Right ventricle myocardium superior (tissue), 1 donor: ENCODE measurements around the gene HYAL3. TPM values are rescaled to one million over a fixed set of nuclear protein-coding genes. Genes with fewer than 3 reads are reported as not detected.
"Not testable (repeated sequence)": the region's sequence is repeated elsewhere in the genome, so short reads cannot be mapped to it uniquely, and the experiment has no call there.

Source experiments
- ATAC-seq: fragments of 200-7000 bp; cut with Tn5 transposase; one replicate; pipeline ENCODE4 v1.9.1; 2020; ENCODE audit warnings: mild to moderate bottlenecking; ENCODE audit not compliant: poor library complexity
- DNase-seq: peaks from one replicate; pipeline ENCODE4 v3.0.0-alpha.2; 2020
- intact Hi-C: fragments of 100-400 bp; cut with DNase I; formaldehyde crosslinking; loops from one replicate; pipeline ENCODE4 v1.11.2; 2022
- total RNA-seq: library from RNA; stranded (reverse); fragmentation: NEBNext Ultra II Directional; extraction: Animal tissue kit (Norgen Biotek cat#: 25700); gene quantifications from one replicate; pipeline ENCODE4 v1.2.1, GENCODE V29; 2021
- donor health status: DM: no; HTN: yes; CAD: no; lungs with severe emphysema.

The HYAL3 gene
- total RNA-seq, 1 donor from 2014 or later = 1.2 TPM

GRCh38 chr3:50278123-50278879, 20.9 kb downstream of the HYAL3 start:
- DNase-seq (no peak), ATAC-seq (no peak)
- intact Hi-C loops = no loop called here

DNA sequence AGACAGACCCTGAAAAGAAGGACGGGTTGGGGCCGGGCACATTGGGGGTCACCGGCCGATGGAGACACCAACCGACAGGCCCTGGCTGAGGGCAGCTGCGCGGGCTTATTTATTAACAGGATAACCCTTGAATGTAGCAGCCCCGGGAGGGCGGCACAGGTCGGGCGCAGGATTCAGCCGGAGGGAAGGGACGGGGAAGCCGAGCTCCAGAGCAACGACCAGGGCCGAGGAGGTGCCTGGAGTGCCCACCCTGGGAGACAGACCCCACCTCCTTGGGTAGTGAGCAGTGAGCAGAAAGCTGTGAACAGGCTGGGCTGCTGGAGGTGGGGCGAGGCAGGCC, 22.5 kb downstream of the HYAL3 start:
- intact Hi-C loops = no loop called here
- no peak for DNase-seq
- ATAC-seq = no peak

- DNase-seq = no peak
- intact Hi-C loops = no loop called here
- ATAC-seq = no peak
Observed at GRCh38 chr3:50275996-50276761, 23.0 kb downstream of the HYAL3 start.

DNA sequence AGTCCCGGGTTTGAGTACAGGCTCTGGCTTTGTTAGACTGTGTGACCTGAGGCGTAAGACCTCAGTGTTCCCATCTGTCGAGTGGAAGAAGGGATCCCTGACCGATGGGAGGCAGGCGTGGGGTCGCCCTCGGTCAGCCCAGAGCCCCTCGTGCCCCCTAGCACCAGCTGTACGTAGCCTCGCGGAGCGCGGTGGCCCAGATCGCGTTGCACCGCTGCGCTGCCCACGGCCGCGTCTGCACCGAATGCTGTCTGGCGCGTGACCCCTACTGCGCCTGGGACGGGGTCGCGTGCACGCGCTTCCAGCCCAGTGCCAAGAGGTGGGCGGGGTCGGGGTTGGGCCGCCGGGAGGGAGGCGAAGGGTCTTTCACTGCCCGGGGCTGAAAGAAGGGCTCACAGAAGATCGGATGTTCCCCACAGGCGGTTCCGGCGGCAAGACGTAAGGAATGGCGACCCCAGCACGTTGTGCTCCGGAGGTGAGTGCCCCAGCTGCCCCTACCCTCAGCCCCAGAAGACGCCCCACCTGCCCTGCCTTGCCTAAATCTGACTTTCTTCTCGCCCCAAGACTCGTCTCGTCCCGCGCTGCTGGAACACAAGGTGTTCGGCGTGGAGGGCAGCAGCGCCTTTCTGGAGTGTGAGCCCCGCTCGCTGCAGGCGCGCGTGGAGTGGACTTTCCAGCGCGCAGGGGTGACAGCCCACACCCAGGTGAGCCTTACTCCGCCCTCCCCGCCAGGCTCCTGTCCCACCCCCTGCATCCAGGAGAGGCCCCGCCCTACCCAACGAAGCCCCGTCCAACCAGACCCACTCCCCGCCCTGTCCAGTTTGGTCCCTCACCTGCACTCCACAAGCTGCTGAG, 23.8 kb downstream of the HYAL3 start:
- intact Hi-C loops = no loop called here
- ATAC-seq = no peak
- DNase-seq = no peak

DNA sequence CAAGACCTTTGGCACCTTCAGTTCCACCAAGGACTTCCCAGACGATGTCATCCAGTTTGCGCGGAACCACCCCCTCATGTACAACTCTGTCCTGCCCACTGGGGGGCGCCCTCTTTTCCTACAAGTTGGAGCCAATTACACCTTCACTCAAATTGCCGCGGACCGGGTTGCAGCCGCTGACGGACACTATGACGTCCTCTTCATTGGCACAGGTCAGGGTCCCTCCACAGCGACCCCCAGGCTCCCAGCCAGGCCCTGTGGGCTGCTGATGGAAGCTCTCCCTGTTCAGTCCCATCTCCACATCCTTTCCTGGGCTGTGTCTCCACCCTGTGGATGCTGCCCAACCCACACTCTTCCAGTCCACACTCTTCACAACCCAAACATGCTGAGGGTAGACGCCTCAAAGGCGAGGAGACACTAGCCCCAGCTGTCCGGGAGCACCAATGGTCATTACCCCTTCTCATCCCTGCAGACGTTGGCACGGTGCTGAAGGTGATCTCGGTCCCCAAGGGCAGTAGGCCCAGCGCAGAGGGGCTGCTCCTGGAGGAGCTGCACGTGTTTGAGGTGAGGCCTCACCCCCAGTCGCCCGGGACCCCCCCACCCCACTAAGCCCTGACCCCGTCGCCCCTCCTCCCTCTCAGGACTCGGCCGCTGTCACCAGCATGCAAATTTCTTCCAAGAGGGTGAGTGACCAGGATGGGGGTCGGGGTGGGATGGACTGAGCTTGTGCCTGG, 24.7 kb downstream of the HYAL3 start:
- DNase-seq (peak; percentile 79), ATAC-seq (peak; percentile 29)
- intact Hi-C loops = loop anchor here (5.0 kb wide), 1 partner anchor 48 kb away; the partner anchor contains the start of gene HYAL2

DNA sequence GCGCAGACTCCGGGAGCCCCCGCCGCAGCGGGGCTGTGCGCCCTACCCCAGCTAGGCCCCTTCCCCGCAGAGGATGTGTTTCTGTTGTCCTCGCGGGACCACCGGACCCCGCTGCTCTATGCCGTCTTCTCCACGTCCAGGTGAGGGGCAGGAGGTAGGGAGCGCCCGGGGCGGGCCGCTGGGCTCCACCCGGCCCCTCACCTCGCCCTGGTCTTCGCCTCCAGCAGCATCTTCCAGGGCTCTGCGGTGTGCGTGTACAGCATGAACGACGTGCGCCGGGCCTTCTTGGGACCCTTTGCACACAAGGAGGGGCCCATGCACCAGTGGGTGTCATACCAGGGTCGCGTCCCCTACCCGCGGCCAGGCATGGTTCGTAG, 25.5 kb downstream of the HYAL3 start:
- intact Hi-C loops = loop anchor here (2.0 to 5.0 kb wide), 2 partner anchors 49 to 81 kb away; partner anchors contain the start of gene HYAL2
- DNase-seq (no peak), ATAC-seq (no peak)

- peak; percentile 76 for ATAC-seq
- intact Hi-C loops = loop anchor here (2.0 to 5.0 kb wide), 2 partner anchors 49 to 80 kb away; partner anchors contain the start of gene HYAL2
Observed at GRCh38 chr3:50272911-50273688, 26.1 kb downstream of the HYAL3 start.

GRCh38 chr3:50272538-50272910, 26.7 kb downstream of the HYAL3 start:
- not testable (repeated sequence) for ATAC-seq, DNase-seq
- intact Hi-C loops = loop anchor here (2.0 to 5.0 kb wide), 2 partner anchors 50 to 80 kb away; partner anchors contain the start of gene HYAL2

More at GRCh38 chr3:50272911-50273688, 26.1 kb downstream of the HYAL3 start:
- DNase-seq = peak; percentile 93

DNA sequence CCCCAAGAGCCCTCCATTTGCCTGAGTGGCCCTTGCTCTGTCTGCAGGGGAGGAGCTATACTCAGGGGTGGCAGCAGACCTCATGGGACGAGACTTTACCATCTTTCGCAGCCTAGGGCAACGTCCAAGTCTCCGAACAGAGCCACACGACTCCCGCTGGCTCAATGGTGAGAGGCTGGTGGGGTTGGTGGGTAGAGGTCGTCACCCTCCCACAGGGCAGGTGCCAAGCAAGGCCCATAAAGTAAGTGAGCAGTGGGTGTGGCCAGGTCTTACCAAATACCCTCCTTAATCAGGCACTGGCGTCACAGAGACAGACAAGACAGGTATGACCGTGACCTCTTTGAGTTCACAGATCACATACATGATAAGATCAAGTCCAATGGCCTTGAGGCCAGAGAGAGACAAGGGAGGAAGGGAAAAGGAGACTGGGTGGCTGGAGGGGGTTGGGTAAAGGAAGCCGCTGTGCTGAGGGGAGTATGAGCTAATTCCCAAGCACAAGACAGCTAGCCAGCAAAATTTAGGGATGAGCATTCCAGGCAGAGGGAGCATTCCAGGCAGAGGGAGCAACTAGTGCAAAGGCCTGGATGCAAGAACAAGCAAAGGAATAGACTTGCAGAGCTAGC, 27.8 kb downstream of the HYAL3 start:
- intact Hi-C loops = loop anchor here (2.0 to 5.0 kb wide), 2 partner anchors 41 to 51 kb away; partner anchors contain the start of gene HYAL2
- no peak for ATAC-seq
- DNase-seq = no peak

- intact Hi-C loops = loop anchor here (2.0 to 5.0 kb wide), 2 partner anchors 40 to 52 kb away; partner anchors contain the start of gene HYAL2
- no peak for ATAC-seq
- no peak for DNase-seq
Observed at GRCh38 chr3:50270422-50271224, 28.6 kb downstream of the HYAL3 start.

- intact Hi-C loops = loop anchor here (2.0 to 5.0 kb wide), 2 partner anchors 39 to 52 kb away; partner anchors contain the start of gene HYAL2
- DNase-seq = no peak
- ATAC-seq = no peak
Observed at GRCh38 chr3:50269977-50270413, 29.2 kb downstream of the HYAL3 start.

GRCh38 chr3:50269460-50269859, 29.7 kb downstream of the HYAL3 start:
- no peak for DNase-seq
- intact Hi-C loops = no loop called here
- ATAC-seq = no peak

- DNase-seq = peak; percentile 74
- ATAC-seq = peak; percentile 34
- intact Hi-C loops = no loop called here
Observed at GRCh38 chr3:50268703-50269451, 30.3 kb downstream of the HYAL3 start, which contains the start of gene SEMA3B. Gene SEMA3B (plus strand): TSS chr3:50269147. CDS start chr3:50269241, 94 bp downstream.

DNA sequence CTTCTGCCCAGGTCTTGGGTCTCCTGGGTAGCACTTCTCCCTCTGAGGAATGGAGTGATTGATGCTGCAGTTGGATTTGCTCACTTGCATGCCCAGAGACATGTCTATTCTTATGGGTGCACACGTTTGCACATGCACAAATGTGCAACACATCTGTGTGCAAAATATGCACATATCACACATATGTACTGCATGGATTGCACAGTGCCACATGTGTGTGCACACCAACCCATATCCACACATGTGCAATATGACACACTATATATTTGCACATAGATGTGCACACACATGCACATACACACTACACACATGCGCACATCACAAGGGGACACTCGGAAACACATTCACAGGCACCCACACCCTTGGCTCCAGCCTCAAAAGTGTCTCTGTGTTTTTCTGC, 30.9 kb downstream of the HYAL3 start:
- DNase-seq = no peak
- ATAC-seq = no peak
- intact Hi-C loops = no loop called here

- intact Hi-C loops = no loop called here
- peak; percentile 87 for DNase-seq
- peak; percentile 72 for ATAC-seq
Observed at GRCh38 chr3:50267280-50267913, 31.8 kb downstream of the HYAL3 start.
